Ascending aorta (tissue), 2 donors: Measurements from ENCODE around the gene MSLN. TPM values are rescaled to one million over a fixed set of nuclear protein-coding genes. Genes with fewer than 3 reads are reported as not detected.

Experiments
- DNase-seq, 2 donors: peaks; one replicate each; pipeline ENCODE4 v3.0.0-alpha.2; 2019; ENCODE audit warnings: low spot score in 2 of 2
- H3K27ac ChIP-seq, 2 donors: fragments of 200-600 bp; sonication (generic); one replicate each; pipeline ENCODE4 v1.5.1; 2016 to 2017; ENCODE audit warnings: mild to moderate bottlenecking in 1 of 2
- H3K27me3 ChIP-seq: fragments of 200-600 bp; sonication (generic); one replicate; pipeline ENCODE4 v1.5.1; 2017
- H3K36me3 ChIP-seq, 2 donors: fragments of 200-600 bp; sonication (generic); one replicate each; pipeline ENCODE4 v1.5.1; 2016
- H3K4me1 ChIP-seq, 2 donors: fragments of 200-600 bp; sonication (generic); one replicate each; pipeline ENCODE4 v1.5.1; 2016 to 2017; ENCODE audit warnings: mild to moderate bottlenecking in 1 of 2
- H3K4me3 ChIP-seq, 2 donors: fragments of 200-600 bp; sonication (generic); one replicate each; pipeline ENCODE4 v1.5.1; 2016 to 2017; ENCODE audit warnings: mild to moderate bottlenecking in 1 of 2
- H3K9me3 ChIP-seq, 2 donors: fragments of 200-600 bp; sonication (generic); one replicate each; pipeline ENCODE4 v1.5.1; 2016
- CTCF ChIP-seq, 3 experiments: fragments of 200-600 bp in 2 of 3; fragments of 450-650 bp in 1 of 3; sonication (generic) in 2 of 3; IDR thresholded peaks; one replicate each; pipeline ENCODE4 v1.5.1; 2016 to 2019; ENCODE audit warnings: antibody characterized with exemption in 3 of 3, mild to moderate bottlenecking in 1 of 3, moderate library complexity in 1 of 3
- intact Hi-C: fragments of 100-400 bp; cut with DNase I; formaldehyde crosslinking; loops from one replicate; pipeline ENCODE4 v1.15.1; 2023
- total RNA-seq: library from RNA; depleted of rRNA; stranded (reverse); fragments of >200 nt; gene quantifications from one replicate; pipeline ENCODE4 v1.1.0, GENCODE V29; 2016

MSLN gene
- total RNA-seq, 1 donor from 2014 or later: 1.7 TPM

- peaks cover 43 to 76% of the 10 kb centered on the region in 2 donors for H3K36me3 ChIP-seq
- TF ChIP-seq CTCF (IDR thresholded peaks at IDR 0.05): no peak
Observed at GRCh38 chr16:734981-735881, 25.3 kb upstream of the MSLN start.

GRCh38 chr16:735982-736453, 24.5 kb upstream of the MSLN start:
- Histone ChIP-seq H3K4me3 (no peak overlapping the region), H3K36me3 (peaks cover 43 to 71% of the 10 kb centered on the region in 2 donors), H3K27ac (no peak overlapping the region), H3K27me3 (no peaks in the 10 kb centered on the region), H3K4me1 (peaks cover 4 to 14% of the 10 kb centered on the region in 2 donors), H3K9me3 (no peaks in the 10 kb centered on the region)
- DNase-seq: no peak
- no peak for TF ChIP-seq CTCF (IDR thresholded peaks at IDR 0.05)
- intact Hi-C loops: no loop called here

More at GRCh38 chr16:734981-735881, 25.3 kb upstream of the MSLN start:
- H3K9me3 ChIP-seq: no peaks in the 10 kb centered on the region
- peaks cover 4 to 11% of the 10 kb centered on the region in 2 donors for H3K4me1 ChIP-seq
- H3K4me3 ChIP-seq: no peak overlapping the region
- no peak overlapping the region for H3K27ac ChIP-seq
- no peaks in the 10 kb centered on the region for H3K27me3 ChIP-seq
- intact Hi-C loops: no loop called here
- DNase-seq: no peak

GRCh38 chr16:736936-737481, 23.5 kb upstream of the MSLN start:
- H3K27me3 ChIP-seq: no peaks in the 10 kb centered on the region
- no peak for TF ChIP-seq CTCF (IDR thresholded peaks at IDR 0.05)
- DNase-seq: no peak
- intact Hi-C loops: no loop called here
- H3K27ac ChIP-seq: no peak overlapping the region
- H3K4me3 ChIP-seq: no peak overlapping the region
- H3K9me3 ChIP-seq: no peaks in the 10 kb centered on the region
- H3K4me1 ChIP-seq: peaks cover 4 to 17% of the 10 kb centered on the region in 2 donors
- H3K36me3 ChIP-seq: peaks cover 42 to 61% of the 10 kb centered on the region in 2 donors

GRCh38 chr16:739560-740458, 20.7 kb upstream of the MSLN start:
- no peak overlapping the region for H3K27ac ChIP-seq

More at GRCh38 chr16:739560-740458, 20.7 kb upstream of the MSLN start:
- Histone ChIP-seq H3K9me3 (no peaks in the 10 kb centered on the region), H3K36me3 (peaks cover 20 to 33% of the 10 kb centered on the region in 2 donors), H3K27me3 (no peaks in the 10 kb centered on the region), H3K4me3 (peak overlapping the region; percentile 79 to 90), H3K4me1 (peaks cover 4 to 17% of the 10 kb centered on the region in 2 donors)
- no peak for TF ChIP-seq CTCF (IDR thresholded peaks at IDR 0.05)
- DNase-seq: no peak
- intact Hi-C loops: loop anchor here (2.0 kb wide), 2 partner anchors 25 to 49 kb away; partner anchors contain the start of genes CHTF18, METRN and RPUSD1
